ENCODE measurements around the gene DHX58.
"Not testable (repeated sequence)": the region's sequence is repeated elsewhere in the genome, so short reads cannot be mapped to it uniquely, and the experiment has no call there.

DHX58 gene

DNA sequence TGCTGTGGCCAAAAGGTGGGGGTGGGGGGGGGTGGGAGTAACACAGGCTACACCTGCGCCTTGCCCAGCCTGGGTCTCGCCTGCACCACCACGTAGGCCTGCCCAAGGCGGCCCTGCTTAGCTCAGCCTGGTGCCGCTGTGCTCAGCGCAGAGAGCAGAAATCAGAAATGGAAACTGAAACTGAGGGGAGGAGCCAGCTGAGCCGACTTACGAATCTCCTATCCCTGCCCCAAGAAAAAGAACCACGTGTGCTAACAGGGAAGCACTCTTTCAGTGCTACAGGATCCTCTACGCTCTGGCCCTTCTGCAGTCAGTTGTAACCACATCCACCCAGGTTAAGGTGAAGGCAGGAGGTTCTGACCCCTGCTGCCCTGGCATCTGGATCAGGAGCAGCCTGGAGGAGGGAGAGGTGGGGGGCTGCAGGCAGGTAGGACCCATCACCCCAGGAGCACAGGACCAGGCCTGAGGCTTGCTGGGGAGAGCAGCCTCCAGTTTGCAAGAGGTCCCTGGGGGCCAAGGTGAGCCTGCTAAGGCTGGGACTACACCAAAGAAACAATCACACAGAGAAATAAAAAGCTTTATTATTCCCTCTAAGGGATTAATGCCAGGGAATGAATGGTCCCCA lies at the start of gene DHX58:
TSS of gene DHX58 (minus strand) at position 163 of the 625 bp plus-strand sequence. CDS start 822 bp downstream, outside the sequence.
- peak; percentile 70 to 88 for DNase-seq

DNA sequence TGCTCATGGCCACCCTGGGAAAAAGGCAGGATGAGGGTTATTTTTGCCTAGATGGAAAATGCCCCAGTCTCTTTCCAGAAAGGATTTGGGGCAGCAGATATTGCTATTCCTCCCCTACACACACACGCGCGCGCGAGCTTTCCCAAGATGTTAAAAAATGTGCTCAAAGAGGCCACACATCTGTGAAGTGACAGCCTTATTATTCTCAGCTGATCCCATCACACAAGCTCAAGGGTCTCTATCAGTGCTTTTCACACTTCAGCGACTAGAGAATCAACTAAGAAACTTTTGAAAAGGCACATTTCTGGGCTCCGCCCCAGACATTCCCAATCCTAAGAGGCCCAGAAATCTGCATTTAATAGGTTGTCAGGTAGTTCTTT lies 48.0 kb upstream of the DHX58 start:
- DNase-seq, result no peak

DNA sequence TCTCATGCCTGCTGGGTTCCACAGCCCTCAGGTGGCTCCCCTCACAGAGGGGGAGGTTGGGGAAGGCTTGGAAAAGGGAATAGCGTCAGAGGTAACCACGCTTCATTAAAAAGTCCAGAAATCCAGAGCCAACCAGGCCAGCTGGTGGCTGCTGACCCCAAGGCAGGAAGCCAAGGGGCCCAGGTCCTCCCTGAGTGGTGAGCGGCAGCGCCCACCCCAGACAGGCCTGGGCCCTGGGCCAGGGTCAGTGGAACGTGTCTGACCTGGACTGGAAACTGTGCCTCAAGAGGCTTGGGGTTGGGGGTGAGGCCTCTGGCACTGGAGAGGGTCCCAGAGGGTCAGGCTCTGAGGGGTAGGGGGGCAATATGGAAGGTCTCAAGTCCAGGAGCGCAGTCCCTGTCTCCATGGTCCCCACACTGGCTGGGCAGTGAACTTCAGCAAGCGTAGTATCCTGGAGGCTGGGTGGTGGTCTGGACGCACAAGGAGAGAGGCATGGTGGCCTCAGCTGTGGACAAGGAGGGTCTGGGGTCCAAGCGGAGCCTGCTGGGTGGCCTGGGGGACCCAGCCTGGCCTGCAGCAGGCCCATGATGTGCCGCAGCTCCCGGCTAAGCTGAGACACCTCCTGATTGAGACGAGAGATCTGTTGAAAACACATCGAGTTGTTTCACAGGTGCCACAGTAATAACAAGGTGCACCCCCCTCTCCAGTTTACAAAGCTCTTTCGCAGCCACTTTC lies 47.4 kb upstream of the DHX58 start:
- no peak for DNase-seq

DNA sequence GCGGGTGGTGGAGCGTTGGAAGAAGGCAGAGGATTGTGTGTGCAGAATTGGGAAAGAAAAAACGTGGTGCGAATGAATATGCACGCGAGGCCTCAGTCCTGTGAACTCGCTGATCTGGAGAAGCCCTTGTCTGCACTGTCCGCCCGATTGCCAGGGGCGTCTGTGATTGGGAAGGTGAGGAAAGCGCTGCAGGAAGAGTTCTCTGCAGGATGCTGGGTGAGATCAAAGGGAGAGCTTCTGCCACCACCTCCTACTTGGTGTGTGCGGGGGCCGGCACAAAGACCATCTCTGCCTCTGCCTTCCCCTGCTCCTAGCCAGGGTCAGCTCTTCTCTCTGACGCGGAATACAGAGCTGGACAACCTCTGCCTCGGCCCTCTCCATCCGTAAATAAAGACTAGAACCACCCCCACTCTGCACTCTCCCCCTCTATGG lies 43.1 kb upstream of the DHX58 start:
- no peak for DNase-seq

DNA sequence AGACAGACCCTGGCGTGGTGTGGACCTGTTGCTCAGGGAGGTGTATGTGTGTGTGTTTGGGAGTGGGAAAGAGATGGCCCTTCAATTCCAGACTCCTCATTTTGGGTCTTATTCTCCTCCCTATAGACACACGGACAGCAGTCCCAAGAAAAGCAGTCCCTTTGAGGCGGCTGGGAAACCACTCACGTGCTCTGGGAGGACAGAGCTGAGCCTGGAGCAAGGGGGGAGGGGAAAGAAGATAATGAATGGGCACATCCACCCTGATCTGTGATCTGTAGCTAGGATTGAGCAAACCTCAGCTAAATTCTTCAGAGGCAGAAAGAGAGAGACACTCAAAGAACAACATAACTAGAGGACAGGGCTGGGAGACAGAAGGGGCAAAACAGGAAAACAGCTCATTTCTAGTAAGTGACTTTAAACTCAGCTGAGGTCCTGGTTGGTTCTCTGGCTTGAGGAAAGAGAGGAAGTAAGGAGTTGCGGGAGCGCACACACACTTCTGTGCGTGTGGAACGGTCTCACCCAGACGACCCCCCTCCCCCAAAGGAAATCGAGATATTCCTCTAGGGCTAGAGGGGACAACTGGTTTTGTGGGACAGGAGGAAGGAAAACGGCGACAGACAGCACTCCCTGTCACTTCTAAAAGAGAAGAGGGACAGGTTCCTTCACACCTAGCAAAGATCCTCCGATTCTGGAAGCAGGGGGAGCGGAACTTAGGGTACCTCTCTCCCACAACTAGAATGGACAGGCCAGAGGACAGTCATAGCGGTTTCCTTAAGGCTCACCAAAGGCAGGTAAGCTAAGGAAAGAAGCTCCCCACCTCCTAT lies 41.6 kb upstream of the DHX58 start:
- DNase-seq, result no peak

DNA sequence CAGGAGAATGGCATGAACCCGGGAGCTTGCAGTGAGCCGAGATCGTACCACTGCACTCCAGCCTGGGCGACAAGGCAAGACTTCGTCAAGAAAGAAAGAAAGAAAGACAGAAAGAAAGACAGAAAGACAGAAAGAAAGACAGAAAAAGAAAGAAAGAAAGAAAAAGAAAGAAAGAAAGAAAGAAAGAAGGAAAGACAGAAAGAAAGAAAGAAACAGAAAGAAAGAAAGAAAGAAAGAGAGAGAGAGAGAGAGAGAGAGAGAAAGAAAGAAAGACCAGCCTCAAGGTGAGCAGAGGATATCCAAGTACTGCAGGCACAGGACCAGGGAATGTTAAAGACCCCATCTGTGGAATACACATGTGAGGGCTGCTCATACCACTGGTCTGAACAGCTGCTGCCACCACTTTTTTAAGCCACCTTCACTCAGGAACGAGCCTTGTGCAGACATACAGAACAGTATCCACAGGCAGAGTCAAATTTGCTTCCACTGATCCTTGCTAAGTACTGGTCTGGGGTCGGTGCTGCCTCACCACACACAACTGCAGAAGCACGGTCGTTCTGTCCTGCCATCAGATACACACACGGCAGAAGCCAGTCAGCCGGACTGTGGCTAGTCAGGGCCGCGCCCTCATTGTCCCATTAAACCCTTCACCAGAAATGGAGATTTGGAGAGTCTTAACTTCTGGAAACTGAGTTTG lies 34.5 kb upstream of the DHX58 start:
- DNase-seq, result no peak

DNA sequence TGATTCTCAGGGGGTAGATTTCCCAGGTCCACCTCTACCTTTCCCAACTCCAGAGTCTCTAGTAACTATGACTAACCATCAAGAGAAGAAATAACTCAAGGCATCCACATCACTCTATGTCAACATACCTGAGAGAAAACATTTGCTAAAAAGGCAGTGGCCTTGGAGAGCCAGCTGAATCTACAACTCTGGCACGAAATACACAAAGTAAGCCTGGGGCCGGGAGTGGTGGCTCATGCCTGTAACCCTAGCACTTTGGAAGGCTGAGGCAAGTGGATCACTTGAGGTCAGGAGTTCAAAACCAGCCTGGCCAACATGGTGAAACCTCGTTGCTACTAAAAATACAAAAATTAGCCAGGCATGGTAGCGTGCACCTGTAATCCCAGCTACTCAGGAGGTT lies 30.6 kb upstream of the DHX58 start:
- not testable (repeated sequence) for DNase-seq

DNA sequence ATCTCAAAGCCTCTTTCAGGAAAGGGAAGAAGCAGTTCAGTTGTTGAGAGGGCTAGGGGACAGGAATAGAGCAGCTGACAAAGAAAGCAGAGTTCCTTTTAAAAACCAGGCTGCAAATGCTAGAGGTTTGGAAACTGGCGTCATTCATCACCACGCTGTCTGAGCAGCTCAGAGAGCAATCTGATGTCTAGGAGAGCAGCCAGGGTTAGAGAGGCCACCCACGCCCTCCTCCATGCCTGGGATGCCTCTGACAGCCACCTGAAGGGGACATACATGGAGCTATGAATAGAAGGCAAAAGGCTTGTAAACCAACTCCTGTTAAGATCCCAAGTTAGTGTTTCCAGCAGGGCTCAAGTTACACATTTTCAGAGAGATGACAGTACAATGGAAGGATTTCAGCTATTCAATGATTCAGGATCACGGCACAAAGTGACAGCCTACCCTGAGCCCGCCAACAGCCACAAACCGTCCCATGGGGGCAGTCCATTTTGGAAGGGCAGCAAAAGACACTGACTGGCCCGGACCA lies 29.9 kb upstream of the DHX58 start:
- DNase-seq, result peak in 1 of 2 experiments; percentile 19

DNA sequence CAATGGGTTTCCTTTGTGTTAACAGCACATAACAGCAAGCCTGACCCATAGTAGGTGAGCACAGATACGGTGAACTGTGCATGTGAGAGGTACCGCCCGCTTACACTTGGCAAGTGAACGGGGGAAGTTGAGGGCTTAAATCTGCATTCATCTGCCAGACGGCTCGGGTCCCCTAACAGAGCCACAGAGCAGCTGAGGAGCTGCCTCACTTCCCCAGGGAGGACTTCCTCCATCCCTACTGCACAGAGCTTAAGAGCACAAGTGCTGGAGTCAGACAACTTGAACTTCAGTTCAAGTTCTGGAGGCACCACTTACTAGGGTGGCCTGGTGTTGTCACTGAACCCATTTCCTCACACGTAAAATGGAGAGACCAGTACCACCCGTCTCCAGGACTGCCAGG lies 28.9 kb upstream of the DHX58 start:
- DNase-seq, result no peak

DNA sequence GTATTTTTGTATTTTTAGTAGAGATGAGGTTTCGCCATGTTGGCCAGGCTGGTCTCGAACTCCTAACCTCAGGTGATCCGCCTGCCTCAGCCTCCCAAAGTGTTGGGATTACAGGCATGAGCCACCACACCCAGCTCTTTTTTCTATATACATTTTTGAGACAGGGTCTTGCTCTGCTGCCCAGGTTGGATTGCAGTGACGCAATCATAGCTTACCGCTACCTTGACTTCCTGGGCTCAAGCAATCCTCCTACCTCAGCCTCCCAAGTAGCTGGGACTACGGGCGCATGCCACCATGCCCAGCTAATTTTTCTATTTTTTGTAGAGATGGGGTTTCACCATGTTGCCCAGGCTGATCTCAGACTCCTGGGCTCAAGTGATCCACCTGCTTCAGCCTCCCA lies 28.2 kb upstream of the DHX58 start:
- DNase-seq, result not testable (repeated sequence)

DNA sequence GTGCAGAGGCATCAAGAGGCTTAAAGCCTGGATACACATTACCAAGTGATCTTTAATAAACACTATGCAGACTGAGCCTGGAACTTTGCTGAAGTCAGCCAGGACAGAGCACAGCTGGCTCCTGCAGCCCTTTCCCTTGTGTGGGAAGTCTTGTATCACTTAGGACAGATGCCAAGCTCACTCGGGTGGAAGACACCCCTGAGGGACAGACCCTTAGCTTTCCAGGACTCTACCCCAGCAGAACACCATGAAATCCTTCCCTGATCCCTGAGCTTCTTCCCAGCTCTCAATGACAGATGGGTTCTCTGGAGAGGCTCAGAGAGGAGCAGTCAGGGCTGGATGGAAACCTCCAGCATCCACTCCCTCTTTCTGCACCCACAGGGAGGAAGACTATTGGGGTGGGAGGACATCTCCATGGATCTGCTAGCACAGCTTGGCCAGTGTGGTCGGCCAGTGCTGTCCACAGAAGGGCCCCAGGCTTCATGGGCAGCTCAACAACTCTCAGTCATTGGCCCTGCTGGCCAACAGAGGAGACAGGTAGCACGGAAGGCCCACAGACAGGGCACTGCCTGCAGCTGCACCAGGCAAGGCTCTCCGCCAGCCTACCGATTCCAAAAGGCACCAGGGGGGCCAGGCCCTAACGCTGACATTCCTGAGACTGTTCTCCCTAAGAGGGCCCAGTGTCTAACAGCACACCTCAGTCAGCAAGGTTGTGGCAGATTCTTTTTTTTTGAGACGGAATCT lies 26.4 kb upstream of the DHX58 start:
- no peak for DNase-seq

DNA sequence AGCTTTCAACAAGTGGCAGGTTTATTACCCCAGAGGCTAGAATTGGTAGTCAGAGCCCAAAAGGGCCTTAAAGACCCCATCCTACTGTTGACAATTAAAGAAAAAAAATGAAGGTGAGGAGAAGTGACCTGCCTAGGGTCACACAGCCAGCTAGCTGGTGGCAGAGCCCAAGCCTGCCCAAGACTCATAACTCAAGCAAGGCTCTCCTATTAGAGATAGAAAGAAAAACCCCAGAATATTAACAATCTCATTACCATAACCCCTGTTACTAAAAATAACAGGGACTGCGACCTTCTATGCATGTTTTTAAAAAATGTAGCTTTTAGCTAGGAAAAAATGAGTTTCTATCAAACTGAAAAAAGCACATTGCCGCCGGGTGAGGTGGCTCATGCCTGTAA lies 24.1 kb upstream of the DHX58 start:
- no peak for DNase-seq

DNA sequence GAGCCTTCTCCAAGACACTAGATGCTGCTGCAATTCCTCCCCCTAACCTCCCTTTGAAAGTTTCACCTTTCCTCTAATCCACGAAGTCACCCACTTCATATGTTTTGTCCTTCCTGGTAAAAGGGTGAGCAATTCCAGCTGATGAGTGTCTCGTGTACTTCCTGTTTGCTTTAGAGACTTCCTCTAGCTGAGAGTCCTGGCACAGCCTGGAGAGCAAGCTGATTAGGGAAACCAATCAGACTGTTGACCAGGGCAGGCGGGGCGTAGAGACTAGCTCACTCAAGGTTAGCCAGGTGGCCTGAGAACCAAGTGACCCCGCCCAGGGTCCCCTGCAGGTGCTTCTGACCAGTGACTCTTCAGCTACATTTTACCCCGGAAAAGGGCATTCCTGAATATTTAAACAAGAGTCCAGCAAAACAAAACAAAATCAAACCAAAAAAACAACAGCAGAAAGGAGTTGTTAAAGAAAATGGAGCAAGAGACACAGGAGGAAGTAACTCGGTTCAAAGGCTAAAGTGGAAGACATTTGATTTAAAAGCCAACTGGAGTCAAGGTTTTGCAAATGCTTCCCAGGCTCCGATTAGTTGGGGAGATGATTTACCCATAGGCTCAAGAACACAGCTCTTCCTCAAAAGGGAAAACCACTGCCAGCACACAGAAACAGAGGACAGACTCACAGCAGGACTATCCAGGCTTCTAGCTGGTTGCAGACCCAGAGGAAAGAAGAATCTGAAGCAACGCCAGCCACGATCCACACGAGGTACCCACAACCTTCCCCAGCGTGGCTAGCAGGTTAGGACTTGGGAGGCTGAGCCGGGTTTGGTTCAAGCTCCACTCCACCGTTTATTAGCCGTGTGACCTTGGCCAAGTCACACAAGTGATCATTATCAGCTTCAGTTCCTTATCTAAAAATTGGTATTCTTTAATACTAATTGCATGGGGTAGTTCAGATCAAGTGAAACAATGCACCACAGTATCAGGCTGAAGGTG lies 23.4 kb upstream of the DHX58 start:
- DNase-seq, result peak in 1 of 2 experiments; percentile 73

DNA sequence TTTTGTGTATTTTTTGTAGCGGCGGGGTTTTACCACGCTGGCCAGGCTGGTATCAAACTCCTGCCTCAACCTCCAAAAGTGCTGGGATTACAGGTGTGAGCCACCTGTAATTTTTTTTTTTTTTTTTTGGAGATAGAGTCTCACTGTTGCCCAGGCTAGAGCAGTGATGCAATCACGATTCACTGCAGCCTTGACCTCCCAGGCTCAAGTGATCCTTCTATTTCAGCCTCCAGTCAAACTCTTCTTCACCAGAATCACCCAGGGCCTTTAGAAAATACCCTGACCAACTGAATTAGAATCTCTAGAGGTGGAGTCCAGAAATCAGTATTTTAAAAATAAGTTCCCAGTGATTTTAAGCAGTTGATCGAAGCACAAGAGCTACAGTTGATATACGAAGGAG lies 22.6 kb upstream of the DHX58 start:
- no peak for DNase-seq

DNA sequence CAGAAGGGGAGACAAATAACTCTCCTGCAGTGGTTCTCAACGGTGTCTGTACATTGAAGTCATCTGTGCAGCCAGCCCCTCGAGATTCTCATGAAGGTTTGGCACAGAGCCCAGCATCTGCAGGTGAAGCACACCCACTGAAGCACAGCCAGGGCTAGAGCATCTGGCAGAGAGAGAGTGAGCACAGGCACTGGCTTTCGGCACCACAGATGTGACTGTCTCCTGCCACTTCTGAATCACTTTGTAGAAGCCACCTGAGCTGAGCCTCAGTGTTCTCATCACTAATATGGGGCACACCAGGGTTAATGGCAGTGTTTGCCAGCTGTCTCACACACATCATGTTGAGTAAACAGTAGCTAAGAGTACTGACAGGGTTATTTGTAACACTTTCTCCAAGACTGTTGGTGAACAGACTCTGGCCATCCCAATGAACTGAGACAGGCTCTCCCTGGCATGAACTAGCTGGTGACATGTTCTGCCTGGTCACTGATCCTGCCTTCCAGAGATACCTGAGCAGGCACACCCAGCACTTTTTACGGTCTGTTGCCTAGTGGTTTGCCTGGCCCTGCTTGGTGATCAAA lies 21.0 kb upstream of the DHX58 start:
- DNase-seq, result no peak

DNA sequence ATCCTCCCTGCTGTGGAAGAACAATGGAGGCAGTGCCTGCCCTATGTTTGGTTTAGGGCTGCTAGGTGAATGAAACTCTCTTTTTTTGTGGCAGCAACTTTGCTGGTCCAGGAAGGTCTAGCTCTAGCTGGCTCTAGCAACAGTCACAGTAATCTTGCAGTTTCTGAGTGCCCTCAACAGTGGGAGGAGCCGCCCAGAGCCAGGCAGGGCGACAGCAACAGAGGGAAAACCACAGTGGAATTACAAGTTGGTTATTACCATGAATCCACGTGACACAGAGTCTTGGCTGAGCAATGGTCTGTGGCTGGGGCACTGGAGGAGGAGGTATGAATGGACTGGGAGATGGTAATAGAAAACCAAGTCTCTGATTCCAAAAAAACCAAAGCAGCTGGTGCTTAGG lies 20.4 kb upstream of the DHX58 start:
- no peak for DNase-seq

DNA sequence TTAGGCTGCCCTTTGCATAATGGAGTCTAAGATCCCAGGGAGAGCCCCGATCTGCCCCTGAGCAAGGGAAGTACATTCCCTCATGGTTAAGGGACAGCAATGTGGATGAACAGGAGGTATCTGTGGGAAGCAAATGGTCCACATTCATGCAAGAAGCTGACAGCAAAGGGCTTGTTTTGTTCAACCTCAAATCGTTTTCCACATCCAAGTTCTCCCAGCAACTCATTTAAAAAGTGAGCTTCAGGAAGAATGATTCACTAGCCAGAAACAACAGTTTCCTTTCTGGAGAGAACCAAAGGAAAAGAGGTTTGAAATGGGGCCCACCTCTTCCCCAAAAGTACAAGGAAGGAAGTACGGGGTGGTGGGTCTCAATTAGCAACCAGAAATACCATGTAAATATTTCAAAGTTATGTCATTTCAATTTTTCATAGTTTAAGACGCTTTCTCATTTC lies 19.5 kb upstream of the DHX58 start:
- DNase-seq, result no peak

DNA sequence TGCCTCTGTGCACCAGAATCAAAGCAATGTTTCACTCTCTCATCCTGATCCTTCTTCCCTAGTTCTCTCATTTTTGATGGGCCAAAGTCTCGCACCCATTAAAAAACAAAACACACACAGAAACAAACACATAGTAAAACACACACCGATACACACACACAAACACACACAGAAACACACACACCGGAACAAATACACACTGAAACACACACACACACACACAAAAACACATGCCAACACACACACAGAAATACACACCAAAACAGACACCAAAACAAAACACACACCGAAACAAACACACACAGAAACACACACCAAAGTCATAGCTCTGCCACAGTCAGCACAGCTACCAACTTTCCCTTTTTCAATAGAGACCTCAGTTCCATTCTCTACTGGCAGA lies 18.7 kb upstream of the DHX58 start:
- DNase-seq, result no peak

DNA sequence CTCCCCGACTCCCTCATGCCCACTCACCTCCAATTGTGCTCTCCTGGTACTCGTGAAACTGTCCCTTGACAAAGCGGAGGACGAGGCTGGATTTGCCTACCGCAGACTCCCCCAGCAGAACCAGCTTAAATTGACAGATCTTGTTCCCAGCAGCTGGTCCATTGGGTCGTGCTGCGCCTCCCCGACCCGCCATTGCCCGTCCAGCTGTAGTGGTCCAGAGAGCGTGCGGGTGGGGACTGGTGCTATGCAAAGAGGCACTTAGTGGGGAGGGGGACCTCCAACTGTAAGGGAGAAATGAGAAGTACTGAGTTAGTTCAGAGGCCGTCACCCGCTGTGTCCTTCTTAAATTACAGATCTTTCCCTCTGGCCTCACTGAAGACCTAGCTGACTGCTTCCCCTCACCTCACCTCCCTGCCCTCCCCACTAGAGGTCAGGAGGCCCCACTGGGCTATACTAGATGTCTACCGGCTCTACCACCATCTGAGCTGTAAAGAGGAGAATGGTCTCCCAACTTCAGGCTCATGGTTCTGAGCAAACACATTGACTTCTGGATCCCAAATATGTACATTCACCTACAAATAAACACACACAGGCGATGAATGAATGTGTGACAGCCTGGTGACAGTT lies 17.9 kb upstream of the DHX58 start:
- no peak for DNase-seq

Data from SW 1271 (cell line).